Activated T-helper 1 cell treated with anti-CD3 and anti-CD28 coated beads, Interleukin-12 subunit alpha, Interleukin-12 subunit beta, Interleukin-2, Interleukin-4 antibody, amounts not matched to agents 30 ng/mL and 10 ng/mL and 1 ng/mL, durations not matched to agents 14 hours and 24 hours and 36 hours (primary cell): ENCODE measurements around the gene CAMK2B. TPM values are rescaled to one million over a fixed set of nuclear protein-coding genes. Genes with fewer than 3 reads are reported as not detected.

Experiments
- DNase-seq: peaks from one replicate; pipeline ENCODE4 v3.0.0; 2021; ENCODE audit warnings: low spot score
- H3K27ac Mint-ChIP-seq: one replicate; pipeline ENCODE4 v1.8.0; 2021; ENCODE audit warnings: mild to moderate bottlenecking, mixed read lengths
- H3K27me3 Mint-ChIP-seq: one replicate; pipeline ENCODE4 v1.8.0; 2022; ENCODE audit warnings: mild to moderate bottlenecking, moderate library complexity, mixed read lengths; ENCODE audit not compliant: insufficient read depth
- H3K36me3 Mint-ChIP-seq: one replicate; pipeline ENCODE4 v1.8.0; 2021; ENCODE audit warnings: low read depth, mixed read lengths
- H3K4me1 Mint-ChIP-seq: one replicate; pipeline ENCODE4 v1.8.0; 2021; ENCODE audit warnings: low read depth, mixed read lengths
- H3K4me3 Mint-ChIP-seq: one replicate; pipeline ENCODE4 v1.8.0; 2021; ENCODE audit warnings: mild to moderate bottlenecking, moderate library complexity, mixed read lengths
- H3K9me3 Mint-ChIP-seq: one replicate; pipeline ENCODE4 v1.8.0; 2021; ENCODE audit warnings: mixed read lengths
- intact Hi-C: fragments of 100-400 bp; cut with micrococcal nuclease; formaldehyde crosslinking; loops from one replicate; pipeline ENCODE4 v1.15.1; 2024
- total RNA-seq: library from RNA; stranded (reverse); gene quantifications from 2 replicates; pipeline ENCODE4 v1.2.3, GENCODE V29; 2022

CAMK2B gene
- total RNA-seq, 1 donor from 2014 or later: 0.47 TPM

DNA sequence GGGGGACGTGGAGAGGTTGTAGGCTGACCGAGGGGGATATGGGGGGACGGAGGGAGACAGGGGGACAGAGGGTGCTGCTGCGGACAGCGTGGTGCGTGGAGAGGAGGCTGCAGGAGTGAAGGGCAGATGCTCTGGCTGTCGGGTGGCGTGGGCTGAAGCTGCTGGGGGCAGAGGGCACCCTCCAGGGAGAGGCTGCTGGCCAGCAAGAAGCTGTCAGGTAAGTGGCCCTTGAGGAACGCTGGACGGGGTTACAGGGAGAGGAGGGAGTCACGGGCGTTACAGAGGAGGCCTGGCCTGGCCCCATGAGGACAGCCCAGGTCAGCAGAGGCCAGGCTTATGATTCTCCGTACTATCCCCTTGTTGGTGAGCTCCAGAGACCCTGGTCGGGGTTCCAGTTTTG is 97.5 kb downstream of the CAMK2B start:
- no peaks in the 10 kb centered on the region for H3K4me1 Mint-ChIP-seq
- no peak for DNase-seq
- no peaks in the 10 kb centered on the region for H3K27me3 Mint-ChIP-seq
- no peaks in the 10 kb centered on the region for H3K9me3 Mint-ChIP-seq
- H3K4me3 Mint-ChIP-seq: no peak overlapping the region
- no peaks in the 10 kb centered on the region for H3K36me3 Mint-ChIP-seq
- intact Hi-C loops: no loop called here
- no peak overlapping the region for H3K27ac Mint-ChIP-seq

DNA sequence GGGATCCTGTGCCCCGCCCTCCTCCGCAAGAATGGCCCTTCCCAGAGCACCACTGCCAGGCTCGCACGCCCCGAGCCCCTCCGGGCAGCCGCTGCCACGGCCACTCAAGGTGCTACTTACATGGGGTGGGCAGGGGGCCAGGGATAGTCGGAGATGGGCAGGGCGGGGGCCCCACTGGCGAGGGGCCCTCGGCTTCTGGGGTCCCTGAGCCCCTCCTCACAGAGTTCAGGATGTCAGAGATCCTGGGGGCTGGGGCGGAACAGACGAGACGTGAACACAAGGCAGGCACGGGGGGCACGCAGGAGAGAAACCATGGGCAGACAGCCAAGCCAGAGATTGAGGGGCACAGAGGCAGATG is 99.0 kb downstream of the CAMK2B start:
- H3K4me3 Mint-ChIP-seq: no peak overlapping the region
- no peak for DNase-seq
- H3K27ac Mint-ChIP-seq: no peak overlapping the region
- no peaks in the 10 kb centered on the region for H3K9me3 Mint-ChIP-seq
- H3K36me3 Mint-ChIP-seq: no peaks in the 10 kb centered on the region
- H3K27me3 Mint-ChIP-seq: peaks cover 2% of the 10 kb centered on the region
- no peaks in the 10 kb centered on the region for H3K4me1 Mint-ChIP-seq
- intact Hi-C loops: no loop called here

DNA sequence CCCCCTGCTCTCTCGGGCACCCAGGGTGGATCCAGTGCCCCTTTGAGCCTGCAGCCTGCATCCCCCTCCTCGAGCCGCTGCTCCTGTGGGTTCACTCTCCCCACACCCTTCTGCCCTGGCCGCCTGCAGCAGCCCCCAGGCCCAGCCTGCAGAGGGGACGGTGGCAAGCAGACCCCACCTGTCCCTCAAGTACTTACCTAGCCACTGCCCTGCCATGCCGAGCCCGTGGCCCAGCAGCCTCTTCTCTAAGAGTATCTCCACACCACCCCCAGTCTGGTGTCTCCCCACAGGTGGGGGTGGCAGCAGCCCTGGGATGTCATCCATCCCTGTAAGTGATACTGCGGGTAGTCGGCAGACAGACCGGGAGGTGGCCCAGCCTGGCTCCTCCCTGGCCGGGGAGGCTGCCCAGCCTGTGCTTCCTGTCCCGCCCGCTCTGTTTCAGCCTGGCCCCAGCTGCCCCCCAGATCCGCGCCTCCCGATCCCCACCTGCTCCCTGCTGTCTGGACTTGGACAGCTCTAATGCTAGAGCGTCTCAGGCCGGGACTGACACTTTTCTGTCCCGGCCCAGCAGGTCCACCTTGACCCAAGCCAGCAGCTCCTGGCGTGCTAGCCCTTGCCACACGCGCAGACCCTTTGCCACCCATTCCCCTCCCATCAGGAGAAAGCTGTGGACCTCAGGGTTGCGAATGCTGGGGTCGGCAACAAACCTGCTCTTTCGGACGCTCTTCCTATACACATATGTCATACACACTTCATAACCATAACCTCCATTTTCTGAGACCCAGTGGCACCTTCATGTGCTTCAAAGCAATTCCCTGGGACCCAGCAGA is 99.6 kb downstream of the CAMK2B start:
- no peaks in the 10 kb centered on the region for H3K36me3 Mint-ChIP-seq
- intact Hi-C loops: no loop called here
- H3K4me3 Mint-ChIP-seq: no peak overlapping the region
- H3K27me3 Mint-ChIP-seq: peaks cover 2% of the 10 kb centered on the region
- H3K27ac Mint-ChIP-seq: no peak overlapping the region
- DNase-seq: no peak
- H3K4me1 Mint-ChIP-seq: no peaks in the 10 kb centered on the region
- no peaks in the 10 kb centered on the region for H3K9me3 Mint-ChIP-seq

DNA sequence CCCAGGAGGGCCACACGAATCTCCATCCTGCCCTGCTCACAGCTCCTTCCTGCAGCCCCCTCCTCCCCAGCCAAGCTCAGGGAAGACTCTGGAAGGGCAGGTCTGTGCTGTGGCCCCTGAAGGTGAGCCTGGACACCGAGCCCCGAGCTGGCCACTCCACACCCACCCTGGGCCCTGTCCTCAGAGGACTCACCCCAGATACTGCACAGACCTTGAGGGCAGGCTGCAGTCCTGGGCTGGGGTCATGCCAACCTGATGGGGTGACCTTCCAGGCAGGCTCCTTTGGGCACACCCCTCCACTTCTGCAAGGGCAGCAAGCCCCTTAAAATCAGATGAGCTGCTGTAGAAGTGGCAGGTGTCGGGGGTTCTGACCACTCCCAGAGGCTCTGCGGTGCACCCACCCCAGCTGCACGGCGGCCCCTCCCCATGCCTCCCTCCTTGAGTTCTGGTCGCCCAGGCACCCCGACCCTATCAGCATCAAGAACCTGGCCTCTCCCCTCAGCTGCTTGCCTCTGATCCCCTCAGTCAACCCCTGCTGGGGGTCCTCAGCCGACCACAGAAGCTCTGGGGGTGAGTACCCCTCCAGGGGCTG is 100.3 kb downstream of the CAMK2B start:
- intact Hi-C loops: no loop called here
- no peaks in the 10 kb centered on the region for H3K36me3 Mint-ChIP-seq
- no peaks in the 10 kb centered on the region for H3K4me1 Mint-ChIP-seq
- H3K9me3 Mint-ChIP-seq: no peaks in the 10 kb centered on the region
- H3K27me3 Mint-ChIP-seq: peaks cover 2% of the 10 kb centered on the region
- H3K4me3 Mint-ChIP-seq: no peak overlapping the region
- DNase-seq: no peak
- no peak overlapping the region for H3K27ac Mint-ChIP-seq

DNA sequence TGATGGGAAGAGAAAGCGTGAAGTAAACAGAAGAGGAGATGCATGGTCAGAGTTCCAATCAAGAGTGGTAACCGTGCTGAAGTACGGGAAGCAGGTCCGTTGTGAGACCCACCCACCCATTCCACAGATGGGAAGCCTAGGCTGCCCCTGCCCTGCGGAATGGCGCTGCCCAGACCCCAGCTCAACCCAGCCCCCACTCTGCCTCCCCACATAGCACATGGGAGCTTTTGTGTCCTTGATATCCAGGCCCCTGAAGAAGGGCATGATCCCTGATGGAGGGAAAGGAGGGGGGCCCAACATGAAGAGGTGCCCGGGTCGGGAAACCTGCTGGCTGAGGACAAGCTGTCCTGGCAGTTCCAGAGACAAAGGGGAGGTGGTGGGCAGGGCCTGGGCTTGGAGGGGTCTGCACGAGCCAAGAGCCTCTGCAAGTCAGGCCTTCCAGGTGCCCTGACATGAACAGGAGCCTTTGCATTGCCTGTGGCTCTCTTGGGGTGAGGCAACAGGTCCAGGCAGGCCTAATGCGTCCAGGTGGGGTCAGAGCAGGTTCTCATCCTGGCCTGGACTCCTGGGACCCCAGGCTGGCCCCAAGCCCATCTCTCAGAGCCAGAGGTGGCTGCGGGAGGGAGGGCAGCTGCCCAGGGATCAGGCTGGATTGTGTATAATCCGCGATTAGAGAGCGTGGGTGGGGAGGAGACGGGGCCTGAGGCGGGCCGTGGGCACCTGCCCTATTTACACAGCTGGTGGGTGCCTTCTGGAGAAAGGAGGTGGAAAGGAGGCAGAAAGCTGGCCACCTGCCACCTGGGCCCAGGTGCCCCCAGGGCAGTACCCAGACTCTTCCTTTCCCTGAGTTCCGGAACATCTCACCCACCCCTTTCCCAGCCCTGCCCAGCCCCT is 101.1 kb downstream of the CAMK2B start:
- Mint-ChIP-seq H3K36me3 (no peaks in the 10 kb centered on the region), H3K4me1 (no peaks in the 10 kb centered on the region), H3K9me3 (no peaks in the 10 kb centered on the region), H3K27ac (no peak overlapping the region), H3K27me3 (peaks cover 2% of the 10 kb centered on the region), H3K4me3 (no peak overlapping the region)
- DNase-seq: no peak
- intact Hi-C loops: no loop called here

DNA sequence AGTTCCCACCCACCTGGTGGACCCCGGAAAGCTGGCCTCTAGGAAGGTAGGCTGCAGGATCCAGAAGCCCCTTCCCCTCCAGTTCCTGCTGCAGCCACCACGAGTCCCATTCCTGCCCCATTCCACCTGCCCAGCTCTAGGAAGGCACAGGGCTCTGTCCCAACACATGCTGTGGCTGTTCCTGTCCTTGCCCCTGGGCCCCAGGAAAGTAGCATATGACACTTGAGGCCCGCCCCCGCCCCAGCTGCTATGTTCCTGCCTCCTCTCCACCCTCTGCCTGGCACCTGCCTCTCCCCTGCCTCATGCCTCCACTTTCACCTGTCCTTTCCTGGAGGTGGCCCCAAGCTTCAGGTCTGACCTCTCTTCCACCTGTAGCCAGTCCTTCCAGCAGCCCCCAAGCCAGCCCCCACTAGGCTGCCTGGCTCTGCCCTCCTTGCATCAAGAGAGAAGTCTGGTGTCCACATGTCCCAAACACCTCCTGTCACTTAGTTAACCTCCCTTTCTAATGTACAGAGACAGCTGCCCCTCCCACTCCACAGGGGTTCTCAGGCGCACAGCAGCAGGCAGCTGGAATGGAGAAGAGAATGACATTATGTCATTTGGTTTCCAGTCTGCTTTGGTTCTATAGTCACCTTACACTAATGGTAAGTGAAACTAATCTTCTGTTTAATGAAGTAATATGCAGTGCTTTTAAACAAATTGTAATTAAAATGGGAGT is 101.9 kb downstream of the CAMK2B start:
- DNase-seq: no peak
- H3K9me3 Mint-ChIP-seq: no peaks in the 10 kb centered on the region
- no peaks in the 10 kb centered on the region for H3K36me3 Mint-ChIP-seq
- intact Hi-C loops: no loop called here
- H3K27me3 Mint-ChIP-seq: peaks cover 2% of the 10 kb centered on the region
- H3K4me1 Mint-ChIP-seq: no peaks in the 10 kb centered on the region
- H3K27ac Mint-ChIP-seq: no peak overlapping the region
- H3K4me3 Mint-ChIP-seq: no peak overlapping the region

DNA sequence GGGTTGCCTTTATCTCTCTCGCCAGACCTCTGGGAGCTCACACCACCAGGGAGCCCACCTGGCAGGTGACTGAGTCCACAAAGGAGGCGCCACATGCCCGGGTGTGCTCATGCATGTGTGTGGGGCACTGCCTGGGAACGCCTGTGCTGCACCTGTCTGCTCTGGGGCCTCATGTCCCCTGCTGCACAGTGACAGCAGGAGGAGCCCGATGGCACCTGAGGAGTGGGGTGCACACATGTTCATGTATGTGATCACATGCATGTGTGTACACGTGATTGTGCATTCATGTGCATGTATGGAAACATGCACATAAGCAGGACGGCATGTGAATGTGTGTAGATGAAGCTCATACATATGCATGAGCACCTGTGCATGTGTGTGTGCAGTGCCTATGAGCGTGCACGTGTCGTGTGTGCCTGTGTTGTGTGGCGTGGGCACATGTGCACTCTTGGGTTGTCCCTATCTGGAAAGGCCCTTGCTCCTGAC is 102.6 kb downstream of the CAMK2B start:
- H3K36me3 Mint-ChIP-seq: no peaks in the 10 kb centered on the region
- H3K27ac Mint-ChIP-seq: no peak overlapping the region
- no peaks in the 10 kb centered on the region for H3K9me3 Mint-ChIP-seq
- peaks cover 2% of the 10 kb centered on the region for H3K27me3 Mint-ChIP-seq
- no peaks in the 10 kb centered on the region for H3K4me1 Mint-ChIP-seq
- intact Hi-C loops: no loop called here
- no peak for DNase-seq
- no peak overlapping the region for H3K4me3 Mint-ChIP-seq

DNA sequence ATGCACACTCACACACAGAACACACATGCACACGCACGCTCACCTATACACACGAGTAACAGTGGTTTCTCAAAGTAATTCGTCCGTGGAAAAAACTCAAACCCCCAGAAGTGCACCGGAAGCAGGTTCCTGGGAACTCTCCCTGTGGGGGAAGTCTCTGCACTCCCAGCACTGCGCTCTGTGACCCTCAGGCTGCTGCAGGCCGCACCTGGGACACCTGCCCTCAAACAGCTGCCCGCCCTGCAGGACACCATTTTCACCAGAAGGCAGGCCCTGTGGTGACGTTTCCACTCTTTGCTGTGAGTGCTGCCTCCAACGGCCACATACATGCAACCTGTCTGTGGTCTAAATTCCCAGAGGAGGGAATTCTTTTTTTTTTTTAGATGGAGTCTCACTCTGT is 103.3 kb downstream of the CAMK2B start:
- Mint-ChIP-seq H3K27ac (no peak overlapping the region), H3K27me3 (peaks cover 2% of the 10 kb centered on the region), H3K36me3 (no peaks in the 10 kb centered on the region), H3K4me1 (no peaks in the 10 kb centered on the region), H3K4me3 (no peak overlapping the region), H3K9me3 (no peaks in the 10 kb centered on the region)
- no peak for DNase-seq
- intact Hi-C loops: no loop called here

DNA sequence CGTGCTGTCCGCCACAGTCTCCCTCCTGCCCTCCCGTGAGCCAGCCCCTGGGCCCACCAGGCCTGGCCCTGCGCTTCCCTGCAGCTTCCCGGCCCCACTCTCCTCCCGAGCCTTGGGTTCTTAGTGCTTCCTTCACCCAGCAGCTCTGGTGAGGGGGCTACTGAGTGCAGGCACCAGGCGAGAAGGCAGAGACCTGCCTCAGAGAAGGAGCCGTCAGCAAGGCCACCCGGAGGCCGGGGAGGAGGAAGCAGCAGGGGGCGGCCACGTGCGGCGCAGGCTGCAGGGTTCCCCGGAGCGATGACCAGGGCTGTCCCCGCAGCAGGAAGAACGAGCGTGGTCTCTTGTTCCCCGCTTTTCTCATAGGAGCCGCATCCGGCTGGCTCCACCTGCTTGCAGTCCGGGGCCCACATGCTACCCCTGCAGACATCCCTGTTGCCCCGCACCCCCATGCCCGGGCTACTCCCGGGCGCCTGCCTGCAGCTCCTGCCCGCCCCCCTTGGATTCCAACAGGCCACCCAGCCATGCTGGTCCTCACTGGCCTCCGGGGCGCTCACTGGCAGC is 104.1 kb downstream of the CAMK2B start:
- no peaks in the 10 kb centered on the region for H3K9me3 Mint-ChIP-seq
- intact Hi-C loops: no loop called here
- no peaks in the 10 kb centered on the region for H3K4me1 Mint-ChIP-seq
- H3K27ac Mint-ChIP-seq: no peak overlapping the region
- H3K27me3 Mint-ChIP-seq: peaks cover 2% of the 10 kb centered on the region
- H3K4me3 Mint-ChIP-seq: no peak overlapping the region
- H3K36me3 Mint-ChIP-seq: no peaks in the 10 kb centered on the region
- DNase-seq: no peak

DNA sequence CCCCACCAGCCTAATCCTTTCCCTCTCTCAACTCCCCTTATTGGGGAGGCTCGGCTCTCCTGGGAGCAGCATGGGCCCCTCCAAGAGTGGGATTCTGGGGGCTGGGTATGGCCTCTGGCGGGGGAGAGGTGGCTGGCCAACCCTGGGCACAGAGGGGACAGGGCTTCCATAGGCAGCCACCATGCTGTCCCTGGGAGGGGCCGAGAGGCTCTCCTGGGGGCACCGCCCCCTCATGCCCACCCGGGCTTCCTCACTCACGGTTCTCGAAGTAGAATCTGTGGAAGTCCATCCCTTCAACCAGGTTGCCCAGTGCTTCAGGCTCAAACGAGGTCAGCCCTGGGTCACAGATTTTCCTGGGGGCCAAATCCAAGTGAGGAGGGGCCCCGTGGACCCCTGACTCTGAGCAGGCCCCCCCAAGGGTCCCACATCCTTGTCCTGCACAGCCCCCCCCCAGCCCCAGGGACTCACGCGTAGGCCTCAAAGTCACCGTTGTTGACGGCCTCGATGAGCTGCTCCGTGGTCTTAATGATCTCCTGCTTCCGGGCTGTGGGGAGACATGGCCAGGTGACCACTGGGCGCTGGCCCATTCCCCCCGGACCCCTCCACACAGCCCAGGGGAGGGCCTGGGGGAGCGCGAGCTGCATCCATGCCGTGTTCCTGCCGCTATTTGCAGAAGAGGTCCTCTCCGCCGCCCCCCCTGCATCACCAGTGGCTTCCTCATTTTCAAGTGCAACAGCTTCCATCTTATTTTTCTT is 104.9 kb downstream of the CAMK2B start:
- Mint-ChIP-seq H3K27me3 (peaks cover 2% of the 10 kb centered on the region), H3K27ac (no peak overlapping the region), H3K4me3 (no peak overlapping the region), H3K4me1 (no peaks in the 10 kb centered on the region), H3K36me3 (no peaks in the 10 kb centered on the region), H3K9me3 (no peaks in the 10 kb centered on the region)
- DNase-seq: no peak
- intact Hi-C loops: no loop called here

DNA sequence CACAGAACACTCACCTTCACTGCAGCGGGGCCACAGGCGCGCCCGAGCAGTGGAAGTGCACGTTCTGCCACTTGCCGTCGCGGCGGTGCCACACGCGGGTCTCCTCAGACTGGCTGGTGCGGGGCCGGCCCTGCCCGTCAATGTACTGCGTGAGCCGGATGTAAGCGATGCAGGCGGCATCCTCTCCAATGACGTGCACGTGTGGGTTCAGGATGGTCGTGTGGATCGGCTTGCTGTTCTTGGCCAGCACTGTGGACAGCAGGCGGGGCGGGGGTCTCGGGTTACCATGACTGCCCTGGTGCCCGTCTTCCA is 105.4 kb downstream of the CAMK2B start:
- no peaks in the 10 kb centered on the region for H3K36me3 Mint-ChIP-seq
- H3K9me3 Mint-ChIP-seq: no peaks in the 10 kb centered on the region
- H3K27ac Mint-ChIP-seq: no peak overlapping the region
- H3K4me1 Mint-ChIP-seq: no peaks in the 10 kb centered on the region
- H3K4me3 Mint-ChIP-seq: no peak overlapping the region
- peaks cover 2% of the 10 kb centered on the region for H3K27me3 Mint-ChIP-seq
- intact Hi-C loops: no loop called here
- no peak for DNase-seq
